ENCODE data around the gene PPP2R2C.

DNA sequence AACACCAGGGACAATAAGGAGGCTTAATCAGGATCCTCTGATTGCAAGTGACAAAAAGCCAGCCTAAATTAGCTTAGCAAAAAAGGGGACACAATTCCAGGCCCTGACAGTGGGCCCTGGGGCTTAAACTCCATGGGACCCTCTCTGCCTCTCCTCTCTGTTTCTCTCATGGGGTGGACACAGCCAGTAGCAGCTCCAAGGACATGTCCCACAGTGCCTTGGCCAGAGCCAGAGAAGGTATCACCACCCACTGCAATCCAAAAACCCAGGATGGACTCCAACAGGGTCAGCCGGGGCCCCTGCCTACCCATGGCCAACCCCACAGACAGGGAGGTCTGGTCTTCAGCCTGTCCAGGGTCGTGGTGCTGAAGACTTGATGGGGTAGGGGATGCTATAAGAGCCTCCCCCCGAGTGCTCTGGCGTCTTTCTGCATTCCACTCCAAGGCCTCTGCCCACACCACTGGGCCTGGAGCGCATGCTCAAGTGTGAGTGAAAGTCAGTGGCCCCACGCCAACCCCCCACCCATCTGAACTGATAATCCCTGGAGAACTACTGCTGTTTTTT, 19.7 kb upstream of the PPP2R2C start:
- TF ChIP-seq SIN3A (IDR thresholded peaks at IDR 0.05; ENCODE audit: borderline replicate concordance, low read depth, low read length) = no peak
- TF ChIP-seq, protein P1, sequence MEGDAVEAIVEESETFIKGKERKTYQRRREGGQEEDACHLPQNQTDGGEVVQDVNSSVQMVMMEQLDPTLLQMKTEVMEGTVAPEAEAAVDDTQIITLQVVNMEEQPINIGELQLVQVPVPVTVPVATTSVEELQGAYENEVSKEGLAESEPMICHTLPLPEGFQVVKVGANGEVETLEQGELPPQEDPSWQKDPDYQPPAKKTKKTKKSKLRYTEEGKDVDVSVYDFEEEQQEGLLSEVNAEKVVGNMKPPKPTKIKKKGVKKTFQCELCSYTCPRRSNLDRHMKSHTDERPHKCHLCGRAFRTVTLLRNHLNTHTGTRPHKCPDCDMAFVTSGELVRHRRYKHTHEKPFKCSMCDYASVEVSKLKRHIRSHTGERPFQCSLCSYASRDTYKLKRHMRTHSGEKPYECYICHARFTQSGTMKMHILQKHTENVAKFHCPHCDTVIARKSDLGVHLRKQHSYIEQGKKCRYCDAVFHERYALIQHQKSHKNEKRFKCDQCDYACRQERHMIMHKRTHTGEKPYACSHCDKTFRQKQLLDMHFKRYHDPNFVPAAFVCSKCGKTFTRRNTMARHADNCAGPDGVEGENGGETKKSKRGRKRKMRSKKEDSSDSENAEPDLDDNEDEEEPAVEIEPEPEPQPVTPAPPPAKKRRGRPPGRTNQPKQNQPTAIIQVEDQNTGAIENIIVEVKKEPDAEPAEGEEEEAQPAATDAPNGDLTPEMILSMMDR (IDR thresholded peaks at IDR 0.05) = no peak
- TF ChIP-seq YY1 (IDR thresholded peaks at IDR 0.05; ENCODE audit: low read depth) = no peak
- TF ChIP-seq, protein P2, sequence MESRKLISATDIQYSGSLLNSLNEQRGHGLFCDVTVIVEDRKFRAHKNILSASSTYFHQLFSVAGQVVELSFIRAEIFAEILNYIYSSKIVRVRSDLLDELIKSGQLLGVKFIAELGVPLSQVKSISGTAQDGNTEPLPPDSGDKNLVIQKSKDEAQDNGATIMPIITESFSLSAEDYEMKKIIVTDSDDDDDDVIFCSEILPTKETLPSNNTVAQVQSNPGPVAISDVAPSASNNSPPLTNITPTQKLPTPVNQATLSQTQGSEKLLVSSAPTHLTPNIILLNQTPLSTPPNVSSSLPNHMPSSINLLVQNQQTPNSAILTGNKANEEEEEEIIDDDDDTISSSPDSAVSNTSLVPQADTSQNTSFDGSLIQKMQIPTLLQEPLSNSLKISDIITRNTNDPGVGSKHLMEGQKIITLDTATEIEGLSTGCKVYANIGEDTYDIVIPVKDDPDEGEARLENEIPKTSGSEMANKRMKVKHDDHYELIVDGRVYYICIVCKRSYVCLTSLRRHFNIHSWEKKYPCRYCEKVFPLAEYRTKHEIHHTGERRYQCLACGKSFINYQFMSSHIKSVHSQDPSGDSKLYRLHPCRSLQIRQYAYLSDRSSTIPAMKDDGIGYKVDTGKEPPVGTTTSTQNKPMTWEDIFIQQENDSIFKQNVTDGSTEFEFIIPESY (IDR thresholded peaks at IDR 0.05; ENCODE audit: borderline replicate concordance, low read depth) = no peak
- TF ChIP-seq NRF1 (IDR thresholded peaks at IDR 0.05; ENCODE audit: low read depth, low read length) = no peak
- TF ChIP-seq CHD2 (IDR thresholded peaks at IDR 0.05; ENCODE audit: low read length, partially characterized antibody) = no peak
- TF ChIP-seq TAF1 (IDR thresholded peaks at IDR 0.05; ENCODE audit: borderline replicate concordance, low read depth, low read length) = no peak
- TF ChIP-seq EP300 (IDR thresholded peaks at IDR 0.05; ENCODE audit: borderline replicate concordance in 1 of 2, low read depth in 1 of 2, low read length in 1 of 2) = no peak
- TF ChIP-seq RXRA (IDR thresholded peaks at IDR 0.05; ENCODE audit: borderline replicate concordance, low read depth) = no peak
- TF ChIP-seq RAD21 (IDR thresholded peaks at IDR 0.05; ENCODE audit: low read length) = no peak

Data from SK-N-SH (cell line).